Gastrocnemius medialis (tissue), 4 donors: Measurements from ENCODE around the gene AGK. TPM values are rescaled to one million over a fixed set of nuclear protein-coding genes. Genes with fewer than 3 reads are reported as not detected.

ENCODE experiments used
- ATAC-seq, 2 donors: fragments of 150-250 bp; one replicate each; pipeline ENCODE4 v1.9.1; 2016
- DNase-seq, 2 donors: peaks; one replicate each; pipeline ENCODE4 v3.0.0-alpha.2; 2019
- H3K27ac ChIP-seq, 4 donors: fragments of 200-600 bp; sonication (generic); 1 replicate in 1 of 4; 2 replicates in 3 of 4; pipeline ENCODE4 v1.5.1; 2016 to 2018; ENCODE audit warnings: mild to moderate bottlenecking in 2 of 4, moderate library complexity in 1 of 4
- H3K27me3 ChIP-seq, 3 donors: fragments of 200-600 bp; sonication (generic) in 2 of 3; 1 replicate in 1 of 3; 2 replicates in 2 of 3; pipeline versions ENCODE4 v1.5.1 to v1.6.0; 2016 to 2019; ENCODE audit warnings: mild to moderate bottlenecking in 1 of 3, moderate library complexity in 1 of 3
- H3K36me3 ChIP-seq, 2 donors: fragments of 200-600 bp; sonication (generic) in 1 of 2; one replicate each; pipeline ENCODE4 v1.5.1; 2017 to 2018
- H3K4me1 ChIP-seq, 2 donors: fragments of 200-600 bp; sonication (generic) in 1 of 2; one replicate each; pipeline ENCODE4 v1.5.1; 2016 to 2017; ENCODE audit warnings: mild to moderate bottlenecking in 2 of 2
- H3K4me3 ChIP-seq, 4 donors: fragments of 200-600 bp; sonication (generic) in 3 of 4; 1 replicate in 1 of 4; 2 replicates in 3 of 4; pipeline ENCODE4 v1.5.1; 2016 to 2019; ENCODE audit warnings: mild to moderate bottlenecking in 2 of 4
- H3K9me3 ChIP-seq, 3 donors: fragments of 200-600 bp; sonication (generic) in 2 of 3; 1 replicate in 1 of 3; 2 replicates in 2 of 3; pipeline ENCODE4 v1.5.1; 2016 to 2019
- POLR2A ChIP-seq, 2 donors: fragments of 450-650 bp; IDR thresholded peaks; one replicate each; pipeline ENCODE4 v1.6.1; 2017; ENCODE audit warnings: antibody characterized with exemption in 2 of 2, mild to moderate bottlenecking in 2 of 2, moderate library complexity in 2 of 2
- in situ Hi-C, 4 donors: fragments of 200-750 bp; cut with MboI; loops; one replicate each; pipeline versions ENCODE4 v1.15.0 to v1.8.0; 2017; ENCODE audit warnings: low sequenced_read_pairs in 4 of 4
- intact Hi-C: fragments of 100-400 bp; cut with DNase I; formaldehyde crosslinking; loops from one replicate; pipeline ENCODE4 v1.15.1; 2023; ENCODE audit warnings: low total_unique reads
- total RNA-seq, 4 donors: library from RNA; depleted of rRNA; stranded (reverse); fragments of >200 nt; gene quantifications; one replicate each; pipeline versions ENCODE4 v1.1.0 to v1.2.3, GENCODE V29; 2016
- TF ChIP-seq, protein P1 (sequence below), 5 experiments: fragments of 450-650 bp in 3 of 5; fragments of 200-600 bp in 2 of 5; sonication (generic) in 2 of 5; IDR thresholded peaks in 4 of 5; conservative IDR thresholded peaks in 1 of 5; 1 replicate in 4 of 5; 2 replicates in 1 of 5; pipeline ENCODE4 v1.5.1; 2016 to 2019; ENCODE audit warnings: antibody characterized with exemption in 5 of 5, mild to moderate bottlenecking in 3 of 5, moderate library complexity in 3 of 5

AGK gene
- total RNA-seq, 4 donors from 2014 or later, result 6.5 to 17.1 (median 11.5) TPM

DNA sequence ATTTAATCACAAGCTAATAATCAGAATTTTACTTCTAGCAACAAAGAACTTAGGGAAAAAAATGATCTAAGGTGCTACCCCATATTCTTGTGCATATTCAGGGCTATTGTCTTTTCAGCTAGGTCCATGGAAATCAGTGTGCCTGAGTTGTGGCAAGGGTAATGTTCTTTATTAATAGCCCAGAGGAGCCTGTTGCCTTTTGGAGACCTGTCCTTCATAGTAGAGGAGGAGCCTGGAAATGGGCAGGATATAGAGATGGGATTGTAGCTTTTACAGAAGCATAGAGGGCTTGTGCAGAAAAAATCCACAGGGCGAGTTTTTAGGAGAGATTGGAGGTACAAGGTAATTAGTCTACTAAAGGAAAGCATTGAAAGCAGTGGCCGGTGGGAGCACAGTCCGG is 38.9 kb downstream of the AGK start:
- Histone ChIP-seq H3K27ac (no peak overlapping the region), H3K36me3 (peaks cover 0 to 6% of the 10 kb centered on the region in 2 donors), H3K27me3 (no peaks in the 10 kb centered on the region), H3K4me3 (no peak overlapping the region), H3K4me1 (peaks cover 0 to 7% of the 10 kb centered on the region in 2 donors), H3K9me3 (no peaks in the 10 kb centered on the region)
- intact Hi-C loops (no loop called here), in situ Hi-C loops (no loop called here)
- no peak for TF ChIP-seq POLR2A (IDR thresholded peaks at IDR 0.05)
- TF ChIP-seq, protein P1, sequence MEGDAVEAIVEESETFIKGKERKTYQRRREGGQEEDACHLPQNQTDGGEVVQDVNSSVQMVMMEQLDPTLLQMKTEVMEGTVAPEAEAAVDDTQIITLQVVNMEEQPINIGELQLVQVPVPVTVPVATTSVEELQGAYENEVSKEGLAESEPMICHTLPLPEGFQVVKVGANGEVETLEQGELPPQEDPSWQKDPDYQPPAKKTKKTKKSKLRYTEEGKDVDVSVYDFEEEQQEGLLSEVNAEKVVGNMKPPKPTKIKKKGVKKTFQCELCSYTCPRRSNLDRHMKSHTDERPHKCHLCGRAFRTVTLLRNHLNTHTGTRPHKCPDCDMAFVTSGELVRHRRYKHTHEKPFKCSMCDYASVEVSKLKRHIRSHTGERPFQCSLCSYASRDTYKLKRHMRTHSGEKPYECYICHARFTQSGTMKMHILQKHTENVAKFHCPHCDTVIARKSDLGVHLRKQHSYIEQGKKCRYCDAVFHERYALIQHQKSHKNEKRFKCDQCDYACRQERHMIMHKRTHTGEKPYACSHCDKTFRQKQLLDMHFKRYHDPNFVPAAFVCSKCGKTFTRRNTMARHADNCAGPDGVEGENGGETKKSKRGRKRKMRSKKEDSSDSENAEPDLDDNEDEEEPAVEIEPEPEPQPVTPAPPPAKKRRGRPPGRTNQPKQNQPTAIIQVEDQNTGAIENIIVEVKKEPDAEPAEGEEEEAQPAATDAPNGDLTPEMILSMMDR (IDR thresholded peaks at IDR 0.05 in 4 of 5, conservative IDR thresholded peaks at IDR 0.05 in 1 of 5), result no peak
- DNase-seq (no peak), ATAC-seq (no peak)

DNA sequence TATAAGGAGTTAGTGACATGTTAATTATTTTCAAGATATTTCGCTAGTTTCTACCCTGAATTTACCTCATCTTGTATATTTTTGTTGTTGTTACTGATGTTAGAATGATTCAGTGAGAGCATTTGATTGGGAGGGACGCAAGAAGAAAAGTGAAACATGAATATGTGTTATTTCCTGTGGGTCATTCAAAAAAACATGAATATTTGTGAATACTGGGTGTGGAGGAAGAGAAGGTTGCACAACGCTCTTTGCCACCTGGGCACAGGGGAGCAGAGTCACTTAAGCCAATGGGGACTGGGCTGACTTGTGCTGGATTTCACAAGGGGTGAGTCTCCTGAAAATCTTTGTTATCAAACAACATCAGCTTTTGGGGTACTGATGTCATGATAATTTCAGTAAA is 39.5 kb downstream of the AGK start:
- no peaks in the 10 kb centered on the region for H3K9me3 ChIP-seq
- no peak overlapping the region for H3K27ac ChIP-seq
- intact Hi-C loops, result no loop called here
- ATAC-seq, result no peak
- no peak for TF ChIP-seq POLR2A (IDR thresholded peaks at IDR 0.05)
- peaks cover 0 to 7% of the 10 kb centered on the region in 2 donors for H3K4me1 ChIP-seq
- H3K4me3 ChIP-seq, result no peak overlapping the region
- in situ Hi-C loops, result no loop called here
- peaks cover 0 to 6% of the 10 kb centered on the region in 2 donors for H3K36me3 ChIP-seq
- H3K27me3 ChIP-seq, result no peaks in the 10 kb centered on the region
- DNase-seq, result no peak

DNA sequence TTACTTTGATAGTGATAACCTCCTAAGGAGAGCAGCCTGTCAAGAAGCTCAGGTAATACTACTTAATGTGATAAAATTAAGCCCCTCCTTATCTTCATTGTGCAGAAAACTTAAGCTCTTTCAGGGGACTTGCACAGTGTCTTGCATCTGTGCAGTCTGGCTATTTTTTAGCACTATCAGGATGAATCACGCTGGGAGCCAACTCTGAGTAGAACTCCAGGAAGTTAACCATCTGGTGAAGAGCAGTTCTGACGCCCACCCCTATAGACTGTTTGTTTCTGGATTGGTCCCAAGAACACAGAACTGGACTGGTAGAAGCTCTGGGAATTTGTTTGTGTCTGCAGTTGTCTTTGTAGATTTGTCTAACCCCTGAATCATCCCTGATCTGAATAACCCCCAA is 41.9 kb downstream of the AGK start:
- Histone ChIP-seq H3K4me1 (peaks cover 0 to 7% of the 10 kb centered on the region in 2 donors), H3K4me3 (no peak overlapping the region), H3K27ac (no peak overlapping the region), H3K36me3 (peaks cover 0 to 18% of the 10 kb centered on the region in 2 donors), H3K27me3 (no peaks in the 10 kb centered on the region), H3K9me3 (no peaks in the 10 kb centered on the region)
- TF ChIP-seq, protein P1 (IDR thresholded peaks at IDR 0.05 in 4 of 5, conservative IDR thresholded peaks at IDR 0.05 in 1 of 5), result no peak
- no peak for TF ChIP-seq POLR2A (IDR thresholded peaks at IDR 0.05)
- no peak for ATAC-seq
- intact Hi-C loops (no loop called here), in situ Hi-C loops (no loop called here)
- no peak for DNase-seq

DNA sequence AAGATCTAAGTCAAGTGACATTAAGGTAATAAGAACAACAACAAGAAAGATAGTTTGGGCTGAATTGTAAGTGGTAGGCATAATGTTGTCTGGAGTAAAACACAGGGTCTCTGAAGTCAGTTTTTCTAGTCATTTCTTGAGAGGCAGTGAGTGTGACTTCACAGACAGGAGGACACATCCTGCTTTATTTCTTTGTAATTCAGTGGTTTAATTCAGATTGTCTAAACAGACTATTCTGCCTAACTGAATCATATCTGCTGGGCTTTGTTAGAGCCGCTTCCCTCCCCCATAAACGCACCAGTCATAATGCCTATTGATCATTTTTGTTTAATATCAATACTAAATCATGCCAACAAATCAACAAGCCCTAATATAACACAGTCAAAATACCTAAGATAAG is 46.8 kb downstream of the AGK start:
- Histone ChIP-seq H3K4me1 (no peaks in the 10 kb centered on the region), H3K36me3 (peaks cover 0 to 23% of the 10 kb centered on the region in 2 donors), H3K9me3 (no peaks in the 10 kb centered on the region), H3K27ac (no peak overlapping the region), H3K27me3 (no peaks in the 10 kb centered on the region), H3K4me3 (no peak overlapping the region)
- DNase-seq, result no peak
- TF ChIP-seq, protein P1 (IDR thresholded peaks at IDR 0.05 in 4 of 5, conservative IDR thresholded peaks at IDR 0.05 in 1 of 5), result no peak
- no peak for TF ChIP-seq POLR2A (IDR thresholded peaks at IDR 0.05)
- in situ Hi-C loops (no loop called here), intact Hi-C loops (no loop called here)
- ATAC-seq, result no peak

DNA sequence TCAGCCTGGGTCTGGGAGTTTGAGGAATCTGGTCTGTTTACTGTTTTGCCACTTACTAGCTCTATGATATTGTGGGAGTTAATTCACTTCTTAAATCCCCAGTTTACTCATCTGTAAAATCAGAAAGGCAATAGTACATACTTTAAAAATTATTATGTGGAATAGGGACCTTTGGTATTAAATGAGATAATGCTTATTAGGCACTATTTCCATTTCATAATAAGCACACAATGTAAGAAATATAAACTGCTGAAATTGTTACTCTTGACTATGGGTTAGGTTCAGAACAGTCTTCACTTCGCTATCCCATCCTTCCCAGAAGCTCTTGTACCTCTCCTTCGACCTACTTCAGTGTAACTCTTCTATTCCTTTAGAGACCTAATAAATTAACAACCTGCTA is 47.2 kb downstream of the AGK start:
- TF ChIP-seq POLR2A (IDR thresholded peaks at IDR 0.05), result no peak
- H3K4me1 ChIP-seq, result no peaks in the 10 kb centered on the region
- no peak overlapping the region for H3K4me3 ChIP-seq
- H3K27ac ChIP-seq, result no peak overlapping the region
- ATAC-seq, result no peak
- in situ Hi-C loops (no loop called here), intact Hi-C loops (no loop called here)
- peaks cover 0 to 27% of the 10 kb centered on the region in 2 donors for H3K36me3 ChIP-seq
- no peaks in the 10 kb centered on the region for H3K27me3 ChIP-seq
- no peak for DNase-seq
- no peaks in the 10 kb centered on the region for H3K9me3 ChIP-seq
